PC-3 (cell line): ENCODE data around the gene FANCE. TPM values are rescaled to one million over a fixed set of nuclear protein-coding genes. Genes with fewer than 3 reads are reported as not detected.
"Not testable (repeated sequence)": the region's sequence is repeated elsewhere in the genome, so short reads cannot be mapped to it uniquely, and the experiment has no call there.

Source experiments
- ATAC-seq: fragments of 200-7000 bp; cut with Tn5 transposase; 2 replicates; pipeline ENCODE4 v1.9.1; 2020; ENCODE audit warnings: mild to moderate bottlenecking, moderate library complexity
- BruUV-seq: library from RNA; stranded (reverse); fragments of 400-500 nt; replicated peaks from 2 replicates; lab custom pipeline; 2021; lab: Mats Ljungman, UMichigan
- CTCF ChIA-PET: fragments of 300-600 bp; sonication (Branson Sonifier 250); formaldehyde crosslinking; loops from one replicate; lab custom pipeline; 2022; ENCODE audit warnings: antibody characterized with exemption; lab: Charles Lee
- POLR2A ChIA-PET: fragments of 300-600 bp; sonication (Branson Sonifier 250); formaldehyde crosslinking; loops from one replicate; lab custom pipeline; 2022; ENCODE audit warnings: antibody characterized with exemption; ENCODE audit not compliant: unreplicated experiment; lab: Charles Lee
- DNase-seq: peaks from one replicate; pipeline ENCODE4 v3.0.0-alpha.2; 2015
- H2AFZ ChIP-seq: fragments of 300-600 bp; sonication (generic); 2 replicates; pipeline ENCODE4 v1.6.0; 2016; ENCODE audit warnings: antibody characterized with exemption, low read length
- H3F3A ChIP-seq: fragments of 300-600 bp; sonication (generic); one replicate; pipeline ENCODE4 v1.6.0; 2017; ENCODE audit warnings: antibody characterized with exemption, low read length, control low read depth, mild to moderate bottlenecking; ENCODE audit not compliant: unreplicated experiment
- H3K27ac ChIP-seq: fragments of 300-600 bp; sonication (generic); 2 replicates; pipeline ENCODE4 v1.5.1; 2016; ENCODE audit warnings: mild to moderate bottlenecking, low read length
- H3K27me3 ChIP-seq: fragments of 300-600 bp; sonication (generic); 2 replicates; pipeline ENCODE4 v1.6.1; 2016; ENCODE audit warnings: low read length, mixed read lengths
- H3K36me3 ChIP-seq: fragments of 300-600 bp; sonication (generic); 2 replicates; pipeline ENCODE4 v1.6.1; 2016; ENCODE audit warnings: low read depth, mixed run types, low read length, mixed read lengths
- H3K4me1 ChIP-seq: fragments of 300-600 bp; sonication (generic); 2 replicates; pipeline ENCODE4 v1.5.1; 2016; ENCODE audit warnings: low read length; ENCODE audit not compliant: insufficient read depth
- H3K4me2 ChIP-seq: fragments of 300-600 bp; sonication (generic); 2 replicates; pipeline ENCODE4 v1.6.0; 2016; ENCODE audit warnings: low read length
- H3K4me3 ChIP-seq: fragments of 300-600 bp; sonication (generic); 2 replicates; pipeline ENCODE4 v1.5.1; 2016; ENCODE audit warnings: mild to moderate bottlenecking, low read length, mixed read lengths
- H3K79me2 ChIP-seq: fragments of 300-600 bp; sonication (generic); 2 replicates; pipeline ENCODE4 v1.6.1; 2017; ENCODE audit warnings: low read length, mixed read lengths
- H3K9ac ChIP-seq: fragments of 300-600 bp; sonication (generic); 2 replicates; pipeline ENCODE4 v1.6.0; 2016; ENCODE audit warnings: mild to moderate bottlenecking, low read length
- H3K9me2 ChIP-seq: fragments of 300-600 bp; sonication (generic); replicated peaks from 2 replicates; pipeline ENCODE4 v1.6.1; 2016; ENCODE audit warnings: mixed run types, low read length, mixed read lengths
- H3K9me3 ChIP-seq: fragments of 300-600 bp; sonication (generic); 2 replicates; pipeline ENCODE4 v1.6.1; 2016; ENCODE audit warnings: low read length, mixed read lengths
- H4K20me1 ChIP-seq: fragments of 300-600 bp; sonication (generic); 2 replicates; pipeline ENCODE4 v1.6.1; 2016; ENCODE audit warnings: low read length, mixed read lengths
- CTCF ChIP-seq: fragments of 300-600 bp; sonication (generic); conservative IDR thresholded peaks from 2 replicates; pipeline ENCODE4 v1.5.1; 2017; ENCODE audit warnings: antibody characterized with exemption, low read depth, mild to moderate bottlenecking, low read length
- EZH2 ChIP-seq: fragments of 300-600 bp; sonication (generic); IDR thresholded peaks from one replicate; pipeline ENCODE4 v1.6.1; 2017; ENCODE audit warnings: antibody characterized with exemption, mild to moderate bottlenecking, low read length; ENCODE audit not compliant: unreplicated experiment
- EZH2phosphoT487 ChIP-seq: fragments of 300-600 bp; sonication (generic); IDR thresholded peaks from 2 replicates; pipeline ENCODE4 v1.6.1; 2018; ENCODE audit warnings: mild to moderate bottlenecking, antibody characterized with exemption, low read length, borderline replicate concordance
- intact Hi-C: fragments of 100-400 bp; cut with micrococcal nuclease; formaldehyde crosslinking; loops from 2 replicates; pipeline ENCODE4 v1.9.0; 2023
- total RNA-seq: library from RNA; depleted of rRNA; stranded (reverse); fragments of >200 nt; gene quantifications from 2 replicates; pipeline ENCODE4 v1.2.3, GENCODE V29; 2014

FANCE gene
- total RNA-seq, 1 experiment from 2014 or later, result 13.8 TPM

DNA sequence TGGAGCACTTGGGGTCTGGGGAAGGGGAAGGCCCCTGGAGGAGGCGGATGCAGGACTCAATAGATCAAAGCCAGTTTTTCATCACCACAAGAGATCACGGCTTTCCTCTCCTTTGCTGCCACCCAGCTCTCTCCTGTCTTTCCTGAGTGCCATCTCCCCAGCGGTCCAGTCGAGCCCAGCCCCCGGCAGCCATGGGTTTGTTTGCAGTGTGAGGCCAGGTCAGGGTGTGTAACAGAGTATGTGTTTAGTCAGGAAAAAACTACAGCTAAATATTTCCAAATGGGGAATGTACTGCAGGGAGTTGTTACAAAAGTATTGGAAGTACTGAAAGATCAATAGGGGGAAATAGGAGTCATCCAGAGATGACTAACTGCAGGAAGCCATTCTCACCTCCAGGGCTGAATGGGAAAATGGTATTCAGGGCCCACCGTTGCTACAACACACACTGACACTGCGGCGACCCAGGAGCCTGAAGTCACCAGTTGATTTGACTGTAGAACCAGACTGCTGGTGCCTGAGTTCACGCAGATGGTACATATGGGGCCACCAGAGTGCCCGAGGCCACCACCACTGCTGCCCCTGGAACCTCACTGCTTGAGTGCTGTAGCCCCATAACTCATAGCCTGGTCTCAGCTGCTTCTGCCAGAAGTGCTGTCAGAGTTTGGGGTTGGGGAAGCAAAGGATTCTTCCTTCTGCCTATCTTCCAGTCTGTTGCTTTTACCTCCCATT is 23.6 kb upstream of the FANCE start:
- H3K36me3 ChIP-seq, result peaks cover 30% of the 10 kb centered on the region
- ChIA-PET CTCF (interaction anchor here (0.6 to 1.5 kb wide), 5 partner anchors 13 to 96 kb away, joined by 3 to 9 read pairs (median 4); partner anchors contain the start of gene RPL10A), POLR2A (interaction anchor here (0.6 to 1.6 kb wide), 4 partner anchors 28 to 82 kb away, joined by 4 to 14 read pairs (median 8); partner anchors contain the start of gene TEAD3)
- no peaks in the 10 kb centered on the region for H3K27me3 ChIP-seq
- no peaks in the 10 kb centered on the region for H3K9me2 ChIP-seq
- H4K20me1 ChIP-seq, result no peaks in the 10 kb centered on the region
- ATAC-seq, result peak; percentile 57
- TF ChIP-seq CTCF (no peak), EZH2 (no peak), EZH2phosphoT487 (no peak)
- peak overlapping the region; percentile 98 for H3K27ac ChIP-seq
- peak overlapping the region; percentile 46 for H3K4me3 ChIP-seq
- peak overlapping the region; percentile 36; the same call in 1 of the 2 replicates for H2AFZ ChIP-seq
- H3F3A ChIP-seq, result peaks cover 11% of the 10 kb centered on the region
- intact Hi-C loops, result loop anchor here (1.0 kb wide), 2 partner anchors 13 to 37 kb away; no protein-coding TSS in a partner anchor
- peaks cover 48% of the 10 kb centered on the region for H3K4me1 ChIP-seq
- peak overlapping the region; percentile 89 for H3K9ac ChIP-seq
- TSS peak; percentile 62 for BruUV-seq
- H3K9me3 ChIP-seq, result peaks cover 10% of the 10 kb centered on the region
- 0 out of 2 replicates have a peak, but pooled peaks cover 8% of the 10 kb centered on the region for H3K79me2 ChIP-seq
- peak; percentile 75 for DNase-seq
- peak overlapping the region; percentile 82 for H3K4me2 ChIP-seq

DNA sequence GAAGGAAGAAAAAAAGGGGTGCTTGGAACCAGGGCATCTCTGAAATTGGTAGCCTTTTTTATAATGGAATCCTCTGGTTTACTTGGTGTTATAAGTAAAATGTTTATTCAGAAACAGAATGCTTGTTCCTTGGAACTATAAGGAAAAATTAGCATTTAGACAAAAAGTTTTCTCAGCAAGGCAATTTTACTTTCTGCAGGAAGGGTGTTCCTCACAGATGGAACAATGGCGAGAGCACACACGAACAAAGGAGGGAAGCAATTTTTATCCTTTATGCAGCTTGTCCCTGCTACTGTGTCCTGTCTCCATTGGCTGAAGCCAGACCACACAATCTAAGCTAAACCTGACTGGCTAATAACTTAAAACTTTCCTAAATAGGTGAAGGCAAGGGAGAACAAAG is 22.7 kb upstream of the FANCE start:
- Histone ChIP-seq H3K79me2 (0 out of 2 replicates have a peak, but pooled peaks cover 8% of the 10 kb centered on the region), H3K9me2 (no peaks in the 10 kb centered on the region), H3K27me3 (no peaks in the 10 kb centered on the region), H3K4me2 (no peak overlapping the region), H3K4me3 (no peak overlapping the region), H3K9me3 (peaks cover 10% of the 10 kb centered on the region), H3F3A (peaks cover 11% of the 10 kb centered on the region), H4K20me1 (no peaks in the 10 kb centered on the region), H3K27ac (peak overlapping the region; percentile 98), H3K4me1 (peaks cover 47% of the 10 kb centered on the region), H2AFZ (no peak overlapping the region), H3K36me3 (peaks cover 27% of the 10 kb centered on the region), H3K9ac (peak overlapping the region; percentile 89)
- CTCF ChIA-PET, result no interaction called here
- BruUV-seq, result no TSS peak
- TF ChIP-seq CTCF (no peak), EZH2phosphoT487 (no peak), EZH2 (no peak)
- DNase-seq, result no peak
- intact Hi-C loops, result no loop called here
- POLR2A ChIA-PET, result no interaction called here
- ATAC-seq, result no peak

DNA sequence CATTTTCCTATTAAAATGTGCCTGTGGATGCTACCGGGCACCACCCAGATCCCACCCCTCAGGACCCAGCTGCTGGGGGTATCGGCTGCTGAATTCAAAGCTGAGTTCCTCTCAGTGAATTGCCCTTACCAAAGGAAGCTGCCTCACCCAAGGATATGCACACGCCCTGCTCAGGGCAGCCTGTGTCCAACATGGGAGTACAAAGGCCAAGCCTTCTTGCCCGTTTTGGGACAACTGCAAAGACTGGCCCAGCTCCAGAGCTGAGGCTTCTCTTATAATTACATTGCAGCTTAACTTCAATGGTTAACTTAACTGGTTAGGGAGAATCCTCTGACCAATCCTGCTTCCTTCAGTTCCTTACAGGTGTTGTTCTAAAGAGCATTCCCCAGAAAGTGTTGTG is 19.8 kb upstream of the FANCE start:
- H3K9me3 ChIP-seq, result peaks cover 10% of the 10 kb centered on the region
- peaks cover 11% of the 10 kb centered on the region for H3F3A ChIP-seq
- no peak overlapping the region for H3K9ac ChIP-seq
- CTCF ChIA-PET, result no interaction called here
- no peak overlapping the region for H3K4me3 ChIP-seq
- intact Hi-C loops, result no loop called here
- H3K9me2 ChIP-seq, result no peaks in the 10 kb centered on the region
- peaks cover 19% of the 10 kb centered on the region for H3K4me1 ChIP-seq
- POLR2A ChIA-PET, result no interaction called here
- H4K20me1 ChIP-seq, result no peaks in the 10 kb centered on the region
- no TSS peak for BruUV-seq
- H3K36me3 ChIP-seq, result peaks cover 17% of the 10 kb centered on the region
- TF ChIP-seq EZH2phosphoT487 (no peak), EZH2 (no peak), CTCF (no peak)
- H3K27me3 ChIP-seq, result no peaks in the 10 kb centered on the region
- H3K79me2 ChIP-seq, result no peaks in the 10 kb centered on the region
- no peak overlapping the region for H2AFZ ChIP-seq
- H3K4me2 ChIP-seq, result no peak overlapping the region
- DNase-seq (no peak), ATAC-seq (no peak)
- no peak overlapping the region for H3K27ac ChIP-seq

GRCh38 chr6:35432702-35433101 is 19.4 kb upstream of the FANCE start:
- H3K9ac ChIP-seq, H3K4me2 ChIP-seq, CTCF ChIA-PET, POLR2A ChIA-PET, DNase-seq, ATAC-seq, H3K79me2 ChIP-seq, intact Hi-C loops, H3K9me2 ChIP-seq, H4K20me1 ChIP-seq, BruUV-seq, H3K27me3 ChIP-seq, H2AFZ ChIP-seq, H3K27ac ChIP-seq, H3K9me3 ChIP-seq, H3K4me3 ChIP-seq: not testable (repeated sequence)
- Histone ChIP-seq H3K4me1 (peaks cover 15% of the 10 kb centered on the region), H3K36me3 (peaks cover 17% of the 10 kb centered on the region), H3F3A (peaks cover 11% of the 10 kb centered on the region)
